ENCODE results near the gene GLCCI1. TPM values are rescaled to one million over a fixed set of nuclear protein-coding genes. Genes with fewer than 3 reads are reported as not detected.

The GLCCI1 gene
- total and polyA plus RNA-seq, 10 of the 15 experiments (the other 5 are each of a cell fraction or from before 2014, with no cell fraction given), result 12.6 to 92.0 (median 27.6) TPM

- no peak for TF ChIP-seq ELK1 (IDR thresholded peaks at IDR 0.05; ENCODE audit: low read depth, low read length)
Measured at GRCh38 chr7:8126601-8127167, 158.1 kb downstream of the GLCCI1 start (continued).

- CTCF ChIA-PET, result interaction anchor here (0.7 to 1.2 kb wide), 4 partner anchors 15 to 130 kb away, joined by 3 read pairs; no protein-coding TSS in a partner anchor
- peak overlapping the region; percentile 12; the same call in 1 of the 2 replicates for H3K4me3 ChIP-seq
- H3K27me3 ChIP-seq (replicated peaks in 1 of 2; ENCODE audit: control insufficient read depth in 2 of 2, insufficient read depth in 2 of 2, low read length in 1 of 2), result no peaks in the 10 kb centered on the region
- RAD21 ChIA-PET (ENCODE audit: unreplicated experiment), result interaction anchor here (0.6 to 8.5 kb wide), 7 partner anchors 14 to 163 kb away, joined by 3 to 124 read pairs (median 4); no protein-coding TSS in a partner anchor
- no peaks in the 10 kb centered on the region for H4K20me1 ChIP-seq (ENCODE audit: control insufficient read depth, insufficient read depth)
- SMC1A ChIA-PET (ENCODE audit: uncharacterized antibody, unreplicated experiment), result interaction anchor here (1.0 to 9.2 kb wide), 3 partner anchors 11 to 161 kb away, joined by 3 to 182 read pairs (median 5); no protein-coding TSS in a partner anchor
- H3K36me3 ChIP-seq (ENCODE audit: control insufficient read depth in 2 of 2, insufficient read depth in 2 of 2, low read length in 1 of 2), result no peaks in the 10 kb centered on the region
- POLR2A ChIA-PET, result interaction anchor here (0.9 to 7.7 kb wide), 10 partner anchors 9 to 161 kb away, joined by 3 to 133 read pairs (median 3); partner anchors contain the start of gene GLCCI1
- no TSS peak for BruUV-seq (replicated peaks)
- H3K79me2 ChIP-seq (ENCODE audit: control insufficient read depth, insufficient read depth, low read length), result peaks cover 3% of the 10 kb centered on the region; the same call in 1 of the 2 replicates
- no peaks in the 10 kb centered on the region for H3K9me3 ChIP-seq (replicated peaks; ENCODE audit: control insufficient read depth, insufficient read depth, low read length)
- ATAC-seq (peak; percentile 6), FAIRE-seq (no peak), DNase-seq (ENCODE audit: low read depth, low spot score) (no peak)
- intact Hi-C loops (cut with micrococcal nuclease; ENCODE audit: unreplicated experiment), result no loop called here
- H3K4me2 ChIP-seq (ENCODE audit: control insufficient read depth, insufficient read depth), result peak overlapping the region; percentile 70
- in situ Hi-C loops (cut with MboI), result loop anchor here (25.0 kb wide), 1 partner anchor 1866 kb away; the partner anchor contains the start of gene CYTH3
- peaks cover 87% of the 10 kb centered on the region for H3K4me1 ChIP-seq (ENCODE audit: control insufficient read depth, insufficient read depth, low read length)
- H3K9ac ChIP-seq (ENCODE audit: control insufficient read depth, insufficient read depth, low read length), result peak overlapping the region; percentile 80
- H3K27ac ChIP-seq (ENCODE audit: control insufficient read depth, insufficient read depth), result peak overlapping the region; percentile 90
- peak overlapping the region; percentile 73 for H2AFZ ChIP-seq (ENCODE audit: control insufficient read depth, low read depth, low read length)
- 13% methylated on average over 12 of the region's 12 CpGs for WGBS (ENCODE audit: insufficient coverage, insufficient replicate concordance, low lambda C conversion rate, missing lambda C conversion rate)
- TF ChIP-seq ZNF687 (IDR thresholded peaks at IDR 0.05), result peak; percentile 59
- peak; percentile 10; the same call in 1 of the 2 replicates for TF ChIP-seq ZNF24 (IDR thresholded peaks at IDR 0.05)
- peak; percentile 49; the same call in 1 of the 2 replicates for TF ChIP-seq EED (IDR thresholded peaks at IDR 0.05; ENCODE audit: low read depth)
- TF ChIP-seq EP300 (IDR thresholded peaks at IDR 0.05; ENCODE audit: borderline replicate concordance in 1 of 2, control insufficient read depth in 1 of 2, low read depth in 2 of 2, low read length in 2 of 2), result peak in 1 of 2 experiments; percentile 13; a peak in 2 of 4 replicates
- TF ChIP-seq EGR1 (IDR thresholded peaks at IDR 0.05; ENCODE audit: borderline replicate concordance in 1 of 2, low read depth in 2 of 2, low read length in 2 of 2), result 0 out of 3 replicates have a peak, but pooled peaks of 1 of the 2 experiments have one; percentile 9
- 0 out of 2 replicates have a peak, but pooled peaks have one; percentile 6 for TF ChIP-seq ZBED1 (IDR thresholded peaks at IDR 0.05; ENCODE audit: borderline replicate concordance)
- TF ChIP-seq ZBTB40 (IDR thresholded peaks at IDR 0.05; ENCODE audit: borderline replicate concordance), result no peak
Measured at GRCh38 chr7:8128449-8129317, 160.1 kb downstream of the GLCCI1 start.
